GM23248 (cell line): ENCODE results near the gene DPF1.

Experiments
- EZH2 ChIP-seq: fragments of 200-600 bp; sonication (generic); IDR thresholded peaks from 2 replicates; pipeline ENCODE4 v1.6.1; 2018; ENCODE audit warnings: antibody characterized with exemption, mild to moderate bottlenecking; ENCODE audit not compliant: insufficient read depth, poor library complexity, severe bottlenecking
- EZH2phosphoT487 ChIP-seq: fragments of 200-600 bp; sonication (generic); IDR thresholded peaks from 2 replicates; pipeline ENCODE4 v1.6.1; 2018; ENCODE audit warnings: antibody characterized with exemption, moderate library complexity, mild to moderate bottlenecking, low read depth; ENCODE audit not compliant: insufficient read depth

DNA sequence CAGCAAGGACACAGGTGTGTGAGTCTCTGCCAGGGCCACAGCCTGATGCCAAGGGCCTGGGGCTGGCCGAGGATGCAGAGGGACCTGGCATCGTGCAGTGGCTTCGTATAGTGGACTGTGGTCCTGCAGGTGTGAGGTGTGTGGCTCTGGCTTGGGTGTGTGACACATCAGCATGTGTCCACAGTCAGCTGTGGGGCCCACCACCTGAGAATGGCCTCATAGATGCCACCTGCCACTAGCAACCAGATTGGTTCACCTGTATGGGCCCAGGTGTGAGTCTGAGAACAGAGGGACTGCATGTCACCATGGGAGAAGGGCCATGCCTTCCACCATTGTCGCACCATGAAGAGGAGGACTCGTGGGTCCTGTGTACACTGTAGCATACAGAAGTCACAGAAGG, 29.8 kb upstream of the DPF1 start:
- no peak for TF ChIP-seq EZH2
- no peak for TF ChIP-seq EZH2phosphoT487
